GM18508 (cell line): ENCODE measurements around the gene PTH2R.
"Not testable (repeated sequence)": the region's sequence is repeated elsewhere in the genome, so short reads cannot be mapped to it uniquely, and the experiment has no call there.

Experiments used
- ATAC-seq: cut with Tn5 transposase; IDR thresholded peaks from one replicate; pipeline ENCODE4 v1.9.1; 2021; ENCODE audit warnings: moderate number of reproducible peaks; ENCODE audit not compliant: insufficient read depth, unreplicated experiment

PTH2R gene

DNA sequence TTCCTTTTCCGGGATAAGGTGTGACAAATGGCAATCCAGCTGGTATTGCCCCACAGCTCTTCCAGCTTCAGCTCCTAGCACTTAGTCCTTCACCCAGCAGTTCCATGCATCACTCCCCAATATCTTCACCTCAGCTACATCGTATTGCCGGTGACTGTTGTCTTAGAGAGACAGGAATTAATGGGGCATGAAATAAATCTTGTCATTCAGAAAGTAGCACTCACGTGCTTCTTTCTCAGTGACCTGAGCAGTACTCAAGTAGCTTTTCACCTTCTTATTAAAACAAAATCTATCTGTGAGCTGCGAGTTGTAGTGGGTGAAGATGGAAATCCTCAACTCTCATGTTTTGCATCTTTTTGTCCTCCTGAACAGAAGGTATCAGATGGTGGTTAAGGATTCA is 72.8 kb downstream of the PTH2R start:
- ATAC-seq, result peak; percentile 53

DNA sequence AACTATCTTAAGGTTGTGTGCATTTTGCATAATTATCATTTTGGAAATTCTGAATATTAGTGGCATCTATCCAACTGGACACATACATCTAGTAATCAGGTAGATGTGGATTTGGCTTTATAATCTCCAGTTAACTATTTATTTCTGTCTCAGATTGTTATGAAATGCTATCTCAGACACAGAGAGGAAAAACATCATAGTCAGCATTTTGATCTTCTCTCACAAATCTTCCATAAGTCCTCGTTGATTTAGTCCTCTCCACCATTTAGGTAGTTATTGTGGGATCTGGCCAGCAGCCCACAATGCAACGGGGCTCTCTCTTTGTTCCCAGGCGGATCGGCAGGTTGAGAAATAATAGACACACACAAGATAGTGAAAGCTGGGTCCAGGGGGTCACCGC is 75.4 kb downstream of the PTH2R start:
- not testable (repeated sequence) for ATAC-seq

DNA sequence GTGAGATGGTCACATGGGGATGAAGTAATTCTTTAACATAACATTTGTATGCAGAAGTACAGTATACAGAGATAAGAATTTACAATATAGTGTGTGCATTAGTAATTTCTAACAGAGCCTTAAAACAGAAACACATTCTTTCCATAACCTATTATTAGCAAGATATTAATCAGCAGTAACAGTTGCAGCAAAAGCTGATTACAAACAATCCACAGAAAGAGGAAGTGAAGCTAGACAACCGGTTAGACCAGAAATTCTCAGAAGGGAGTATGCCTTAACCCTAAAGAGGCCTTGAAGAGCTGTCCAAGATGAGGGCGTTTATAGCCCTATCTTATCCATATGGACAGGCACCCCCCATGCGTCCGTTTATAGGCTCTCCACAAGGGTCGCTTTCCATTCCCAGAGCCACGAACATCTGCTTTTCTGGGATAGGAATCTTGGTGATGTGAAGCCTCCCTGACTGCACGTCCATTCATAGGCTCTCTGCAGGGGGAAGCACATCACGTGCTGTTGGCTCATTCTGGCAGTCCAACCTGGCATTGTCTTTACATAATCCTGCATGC is 75.9 kb downstream of the PTH2R start:
- not testable (repeated sequence) for ATAC-seq

DNA sequence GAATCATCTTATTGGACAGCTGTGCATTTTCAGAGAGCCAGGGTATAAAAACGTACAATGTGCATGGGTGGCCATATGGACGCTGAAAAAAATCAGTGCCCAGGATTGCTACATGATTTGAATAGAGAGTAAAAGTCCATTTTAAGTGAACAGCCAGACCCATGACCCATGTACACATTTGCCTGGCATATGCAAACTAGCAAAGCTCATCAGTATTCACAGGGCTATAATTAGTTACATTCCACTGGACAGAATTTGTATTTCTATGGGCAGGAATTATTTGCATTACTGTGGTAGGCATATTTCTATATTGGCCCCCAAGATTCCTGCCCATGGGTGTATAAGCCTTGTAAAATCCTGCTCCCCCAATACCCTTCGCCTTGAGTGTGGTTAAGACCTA is 78.8 kb downstream of the PTH2R start:
- ATAC-seq, result no peak

DNA sequence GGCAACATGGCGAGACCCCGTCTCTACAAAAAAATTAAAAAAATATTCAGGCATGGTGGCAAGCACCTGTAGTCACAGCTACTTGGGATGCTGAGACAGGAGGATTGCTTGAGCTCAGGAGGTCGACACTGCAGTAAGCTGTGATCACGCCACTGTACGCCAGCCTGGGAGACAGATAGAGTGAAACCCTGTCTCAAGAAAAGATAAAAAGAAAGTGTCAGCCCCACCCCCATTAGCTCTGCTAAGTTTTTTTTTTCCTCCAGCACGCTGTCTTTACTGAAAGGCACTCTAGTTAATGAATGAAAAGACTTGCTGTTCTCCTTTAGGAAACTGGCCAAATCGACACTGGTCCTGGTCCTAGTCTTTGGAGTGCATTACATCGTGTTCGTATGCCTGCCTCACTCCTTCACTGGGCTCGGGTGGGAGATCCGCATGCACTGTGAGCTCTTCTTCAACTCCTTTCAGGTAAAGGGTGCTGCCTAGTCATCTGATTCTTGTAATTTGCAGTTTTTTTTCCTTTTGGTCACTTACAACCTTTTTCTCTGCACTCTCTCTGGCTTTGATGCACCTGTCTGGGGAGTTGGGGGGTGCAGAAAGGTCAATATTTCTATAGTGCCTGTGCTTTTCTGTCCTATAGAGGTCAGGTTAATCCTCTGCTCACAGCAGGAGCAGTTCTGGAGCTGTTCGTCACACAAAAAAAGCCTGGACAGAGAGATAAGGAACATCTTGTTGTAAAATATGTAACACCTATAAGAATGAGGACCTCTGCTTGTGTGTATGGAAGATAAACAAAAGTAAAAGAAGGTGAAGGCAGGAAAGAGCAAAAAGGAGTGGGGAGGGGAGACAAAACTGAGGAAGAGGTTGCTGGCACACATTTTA is 82.3 kb downstream of the PTH2R start:
- ATAC-seq, result no peak

GRCh38 chr2:208489687-208490086 is 83.1 kb downstream of the PTH2R start:
- ATAC-seq, result no peak

DNA sequence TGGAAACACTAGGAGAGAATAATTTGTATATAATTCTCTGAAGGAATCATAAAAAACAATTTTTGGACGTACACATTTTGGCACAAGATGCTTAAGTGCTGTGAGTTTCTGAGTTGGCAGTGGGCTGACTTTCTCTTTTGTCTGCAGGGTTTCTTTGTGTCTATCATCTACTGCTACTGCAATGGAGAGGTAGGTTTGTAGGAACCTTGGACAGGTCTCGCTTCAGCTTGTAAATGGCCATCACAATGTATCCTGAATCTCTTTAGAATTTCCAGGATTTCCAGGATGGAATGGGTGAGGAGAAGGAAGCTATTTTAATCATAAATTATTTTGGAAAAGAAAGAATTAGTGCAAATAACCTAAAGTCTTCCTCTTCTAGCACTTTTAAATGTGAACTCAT is 83.9 kb downstream of the PTH2R start:
- ATAC-seq, result no peak

- no peak for ATAC-seq
Measured at GRCh38 chr2:208491641-208492040, 85.0 kb downstream of the PTH2R start.

DNA sequence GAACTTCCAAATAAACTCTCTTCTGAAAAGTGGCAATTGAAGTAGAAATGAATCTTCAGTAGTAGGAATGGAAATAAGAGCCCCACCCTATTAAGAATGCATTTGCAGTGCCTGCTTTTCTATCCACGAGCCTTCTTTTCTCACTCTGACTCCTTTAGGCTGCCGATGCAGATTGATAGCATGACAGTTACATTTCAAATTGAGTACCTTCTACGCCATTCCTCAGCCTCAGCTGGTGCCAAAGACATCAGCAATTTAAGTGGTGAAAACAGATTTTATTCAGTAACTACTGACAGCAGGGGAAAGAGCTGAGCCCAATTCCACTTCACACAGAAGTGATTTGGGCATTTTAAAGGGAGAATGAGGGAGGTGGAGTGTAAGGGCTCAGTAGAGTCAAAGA is 85.5 kb downstream of the PTH2R start:
- ATAC-seq, result no peak

- ATAC-seq, result no peak
Measured at GRCh38 chr2:208493186-208493585, 86.6 kb downstream of the PTH2R start.

- ATAC-seq, result no peak
Measured at GRCh38 chr2:208496129-208496528, 89.5 kb downstream of the PTH2R start.

- ATAC-seq, result no peak
Measured at GRCh38 chr2:208501206-208501605, 94.6 kb downstream of the PTH2R start.

GRCh38 chr2:208502288-208502687 is 95.7 kb downstream of the PTH2R start:
- no peak for ATAC-seq

GRCh38 chr2:208505365-208505764 is 98.8 kb downstream of the PTH2R start:
- not testable (repeated sequence) for ATAC-seq

DNA sequence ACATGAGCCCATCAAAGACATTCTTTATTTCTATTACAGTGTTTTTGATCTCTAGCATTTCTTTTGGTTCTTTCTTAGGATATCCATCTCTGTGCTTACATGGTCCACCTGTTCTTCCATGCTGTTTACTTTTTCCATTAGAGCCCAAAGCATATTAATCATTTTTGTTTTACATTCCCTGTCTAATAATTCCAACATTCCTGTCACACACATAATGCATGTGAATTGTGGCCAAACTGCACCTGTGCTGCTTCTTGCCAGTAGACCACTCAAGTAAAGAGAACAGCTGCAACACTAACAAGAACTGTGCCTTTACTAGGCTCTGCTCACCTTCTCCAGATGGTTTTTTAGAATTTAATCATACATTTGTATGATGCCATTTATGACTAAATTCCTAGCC is 103.0 kb downstream of the PTH2R start:
- no peak for ATAC-seq

DNA sequence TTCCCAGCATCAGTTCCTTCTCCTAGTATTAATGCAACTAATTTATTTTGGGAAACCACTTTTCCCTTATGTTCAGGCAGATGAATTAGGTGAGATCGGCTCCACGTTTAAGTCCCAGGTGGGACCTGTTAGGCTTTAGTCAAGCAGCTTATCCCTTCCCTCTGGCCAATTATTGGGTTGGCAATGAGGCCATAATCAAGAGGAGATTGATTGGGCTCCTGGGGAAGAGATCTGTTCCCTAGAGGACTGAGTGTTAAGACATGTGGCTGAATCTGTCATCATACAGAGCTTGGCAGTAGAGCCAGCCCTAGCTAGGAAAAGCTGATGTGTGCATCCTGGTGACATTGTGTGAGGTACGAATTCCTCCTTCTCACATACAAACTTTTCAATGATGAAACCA is 104.4 kb downstream of the PTH2R start:
- ATAC-seq, result no peak

GRCh38 chr2:208511573-208511972 is 105.0 kb downstream of the PTH2R start:
- ATAC-seq, result no peak

DNA sequence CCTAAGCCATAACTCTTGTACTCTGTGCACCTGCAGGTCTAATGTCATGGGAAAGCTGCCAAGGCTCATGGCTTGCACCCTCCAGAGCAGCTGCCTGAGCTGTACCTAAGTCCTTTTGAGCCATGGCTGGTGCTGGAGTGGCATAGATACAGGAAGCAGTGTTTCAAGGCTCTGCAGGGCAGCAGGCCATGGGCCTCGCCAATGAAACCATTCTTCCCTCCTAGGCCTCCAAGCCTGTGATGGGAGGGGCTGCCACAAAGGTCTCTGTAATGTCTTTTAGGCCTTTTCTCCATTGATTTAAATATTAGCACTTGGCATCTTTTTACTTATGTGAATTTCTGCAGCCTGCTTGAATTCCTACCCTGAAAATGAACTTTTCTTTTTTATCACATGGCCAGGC is 108.5 kb downstream of the PTH2R start:
- ATAC-seq, result no peak

GRCh38 chr2:208523069-208523468 is 116.5 kb downstream of the PTH2R start:
- not testable (repeated sequence) for ATAC-seq

- ATAC-seq, result not testable (repeated sequence)
Measured at GRCh38 chr2:208525165-208525564, 118.6 kb downstream of the PTH2R start.

- no peak for ATAC-seq
Measured at GRCh38 chr2:208529796-208530195, 123.2 kb downstream of the PTH2R start.

DNA sequence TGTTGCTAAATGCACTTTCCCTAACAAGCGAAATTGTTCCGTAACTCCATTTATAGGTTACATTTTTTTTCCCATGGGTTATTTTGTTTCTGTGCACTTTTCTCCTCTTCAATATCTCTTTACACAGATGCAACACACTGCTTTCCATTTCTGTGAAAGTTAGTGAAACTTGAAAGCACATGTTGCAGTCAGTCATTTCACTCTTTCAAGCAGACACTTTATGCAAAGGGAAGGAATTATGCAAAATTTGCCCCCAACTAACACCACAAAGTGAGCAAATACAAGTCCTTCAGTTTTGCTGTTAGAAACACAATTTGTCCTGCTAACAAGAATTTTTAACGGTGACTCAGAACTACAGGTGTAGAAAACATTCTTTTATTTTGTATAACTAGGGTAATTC is 124.8 kb downstream of the PTH2R start:
- ATAC-seq, result no peak
